IMR-90 (cell line): ENCODE data around the gene RAB3C. TPM values are rescaled to one million over a fixed set of nuclear protein-coding genes. Genes with fewer than 3 reads are reported as not detected.

Experiments
- ATAC-seq: fragments of 200-7000 bp; cut with Tn5 transposase; 2 replicates; pipeline ENCODE4 v1.9.1; 2020; ENCODE audit warnings: low read depth, mild to moderate bottlenecking, moderate library complexity
- BruUV-seq: library from RNA; stranded (reverse); fragments of 400-500 nt; replicated peaks from 2 replicates; lab custom pipeline; 2021; lab: Mats Ljungman, UMichigan
- CTCF ChIA-PET: fragments of 300-600 bp; formaldehyde crosslinking; extraction: SDS; loops from one replicate; lab custom pipeline; 2021; ENCODE audit warnings: antibody characterized with exemption; lab: Yijun Ruan, JAX
- POLR2A ChIA-PET: fragments of 300-600 bp; sonication (Branson Sonifier 250); formaldehyde crosslinking; loops from one replicate; lab custom pipeline; 2022; ENCODE audit warnings: antibody characterized with exemption; ENCODE audit not compliant: unreplicated experiment; lab: Charles Lee
- DNase-seq: peaks from one replicate; pipeline ENCODE4 v3.0.0; 2013
- H2AFZ ChIP-seq: replicated peaks from 2 replicates; pipeline ENCODE3; 2013; ENCODE audit warnings: low read length, mild to moderate bottlenecking; ENCODE audit not compliant: poor library complexity
- H2AK5ac ChIP-seq: 2 replicates; pipeline ENCODE4 v1.6.1; 2013; ENCODE audit warnings: low read depth, low read length, inconsistent platforms
- H2AK9ac ChIP-seq: replicated peaks from 2 replicates; pipeline ENCODE3; 2013; ENCODE audit warnings: mild to moderate bottlenecking, low read depth, low read length, moderate library complexity; ENCODE audit not compliant: poor library complexity
- H2BK120ac ChIP-seq: 2 replicates; pipeline ENCODE4 v1.6.1; 2013; ENCODE audit warnings: low read depth, low read length, inconsistent platforms
- H2BK15ac ChIP-seq: 3 replicates; pipeline ENCODE4 v1.6.1; 2013; ENCODE audit warnings: low read depth, low read length, inconsistent platforms
- H2BK20ac ChIP-seq: 2 replicates; pipeline ENCODE4 v1.6.1; 2013; ENCODE audit warnings: low read depth, mild to moderate bottlenecking, inconsistent platforms, low read length, moderate library complexity
- H2BK5ac ChIP-seq: 2 replicates; pipeline ENCODE4 v1.6.1; 2013; ENCODE audit warnings: mild to moderate bottlenecking, low read depth, low read length, inconsistent platforms; ENCODE audit not compliant: poor library complexity, severe bottlenecking
- H3K14ac ChIP-seq: replicated peaks from 2 replicates; pipeline ENCODE4 v1.6.1; 2013; ENCODE audit warnings: low read depth, low read length, inconsistent platforms
- H3K18ac ChIP-seq: 2 replicates; pipeline ENCODE4 v1.6.1; 2013; ENCODE audit warnings: low read depth, low read length, control low read depth
- H3K23ac ChIP-seq: 2 replicates; pipeline ENCODE4 v1.6.1; 2013; ENCODE audit warnings: low read depth, low read length, inconsistent platforms
- H3K27ac ChIP-seq: 2 replicates; pipeline ENCODE4 v1.5.1; 2013; ENCODE audit warnings: mild to moderate bottlenecking, control low read depth, low read length; ENCODE audit not compliant: insufficient read depth
- H3K27me3 ChIP-seq: 2 replicates; pipeline ENCODE4 v1.6.1; 2013; ENCODE audit warnings: low read length; ENCODE audit not compliant: control insufficient read depth, insufficient read depth
- H3K36me3 ChIP-seq: 2 replicates; pipeline ENCODE4 v1.6.1; 2013; ENCODE audit warnings: low read length, mixed read lengths; ENCODE audit not compliant: control insufficient read depth, insufficient read depth
- H3K4ac ChIP-seq: 2 replicates; pipeline ENCODE4 v1.6.1; 2013; ENCODE audit warnings: low read depth, low read length, inconsistent platforms
- H3K4me1 ChIP-seq: 2 replicates; pipeline ENCODE4 v1.6.1; 2013; ENCODE audit warnings: low read length, mixed read lengths; ENCODE audit not compliant: control insufficient read depth, insufficient read depth
- H3K4me2 ChIP-seq: 2 replicates; pipeline ENCODE4 v1.6.1; 2013; ENCODE audit warnings: low read depth, mild to moderate bottlenecking, control low read depth, low read length, moderate library complexity
- H3K4me3 ChIP-seq: 2 replicates; pipeline ENCODE4 v1.5.1; 2013; ENCODE audit warnings: low read depth, mild to moderate bottlenecking, control low read depth, low read length, moderate library complexity; ENCODE audit not compliant: insufficient read depth
- H3K56ac ChIP-seq: 2 replicates; pipeline ENCODE4 v1.6.1; 2013; ENCODE audit warnings: low read length, inconsistent platforms; ENCODE audit not compliant: insufficient read depth; ENCODE audit errors: extremely low read depth
- H3K79me1 ChIP-seq, 2 experiments: 2 replicates each; pipeline ENCODE4 v1.6.1; 2013; ENCODE audit warnings: low read length in 2 of 2, inconsistent platforms in 1 of 2, low read depth in 1 of 2
- H3K9ac ChIP-seq: 2 replicates; pipeline ENCODE4 v1.6.1; 2013; ENCODE audit warnings: low read depth, low read length, control low read depth
- H3K9me1 ChIP-seq: 2 replicates; pipeline ENCODE4 v1.6.1; 2013; ENCODE audit warnings: low read length, inconsistent platforms; ENCODE audit not compliant: insufficient read depth
- H3K9me3 ChIP-seq: 2 replicates; pipeline ENCODE4 v1.6.1; 2013; ENCODE audit warnings: low read length; ENCODE audit not compliant: control insufficient read depth, insufficient read depth
- H4K20me1 ChIP-seq: 2 replicates; pipeline ENCODE4 v1.6.1; 2013; ENCODE audit warnings: low read length, inconsistent platforms; ENCODE audit not compliant: insufficient read depth
- H4K5ac ChIP-seq: 2 replicates; pipeline ENCODE4 v1.6.1; 2013; ENCODE audit warnings: mild to moderate bottlenecking, low read depth, low read length, control low read depth
- H4K8ac ChIP-seq, 2 experiments: 2 replicates each; pipeline ENCODE4 v1.6.1; 2013; ENCODE audit warnings: low read depth in 2 of 2, low read length in 2 of 2, control low read depth in 1 of 2, inconsistent platforms in 1 of 2
- H4K91ac ChIP-seq: 2 replicates; pipeline ENCODE4 v1.6.1; 2013; ENCODE audit warnings: low read depth, low read length, inconsistent platforms; ENCODE audit not compliant: insufficient read depth
- CHD1 ChIP-seq: IDR thresholded peaks from 2 replicates; pipeline ENCODE4 v1.6.1; 2012; ENCODE audit warnings: low read depth, low read length, improper control_type of control experiment
- MAFK ChIP-seq: IDR thresholded peaks from 2 replicates; pipeline ENCODE4 v1.6.1; 2012; ENCODE audit warnings: low read depth, low read length, improper control_type of control experiment
- MXI1 ChIP-seq: IDR thresholded peaks from 2 replicates; pipeline ENCODE4 v1.6.1; 2012; ENCODE audit warnings: low read depth, mild to moderate bottlenecking, low read length, moderate library complexity, borderline replicate concordance
- NFE2L2 ChIP-seq: fragments of 150-350 bp; IDR thresholded peaks from 2 replicates; pipeline ENCODE4 v1.6.1; 2016; ENCODE audit warnings: low read depth, mild to moderate bottlenecking, low read length
- POLR2A ChIP-seq: IDR thresholded peaks from 2 replicates; pipeline ENCODE4 v1.6.1; 2012; ENCODE audit warnings: mild to moderate bottlenecking, low read depth, low read length
- RAD21 ChIP-seq: IDR thresholded peaks from 2 replicates; pipeline ENCODE4 v1.6.1; 2012; ENCODE audit warnings: low read length, improper control_type of control experiment
- RCOR1 ChIP-seq: IDR thresholded peaks from 2 replicates; pipeline ENCODE4 v1.6.1; 2012; ENCODE audit warnings: mild to moderate bottlenecking, low read length, improper control_type of control experiment; ENCODE audit not compliant: insufficient replicate concordance
- RFX5 ChIP-seq: IDR thresholded peaks from 2 replicates; pipeline ENCODE4 v1.8.0; 2012; ENCODE audit warnings: low read depth, mild to moderate bottlenecking, low read length, moderate library complexity
- SMC3 ChIP-seq: fragments of 150-350 bp; IDR thresholded peaks from 2 replicates; pipeline ENCODE4 v1.6.1; 2016; ENCODE audit warnings: low read depth, mild to moderate bottlenecking, antibody characterized with exemption, low read length, moderate library complexity
- WGBS, 2 experiments: methylation state at CpG; one replicate each; pipeline versions ENCODE4 v1.1.5 to v1.1.7; 2013; ENCODE audit warnings: missing lambda C conversion rate in 2 of 2; ENCODE audit not compliant: insufficient read length in 1 of 2; ENCODE audit errors: extremely low coverage in 2 of 2; 5-methylcytosine and 5-hydroxymethylcytosine counted together
- dilution Hi-C: fragments of 300-500 bp; cut with HindIII; formaldehyde crosslinking; loops from one replicate; pipeline ENCODE4 v1.14.3; 2018; ENCODE audit warnings: low sequenced_read_pairs; ENCODE audit not compliant: unreplicated experiment
- in situ Hi-C: fragments of 300-500 bp; cut with MboI; formaldehyde crosslinking; loops from 3 replicates; pipeline ENCODE4 v1.14.3; 2019; ENCODE audit warnings: low sequenced_read_pairs, inconsistent platforms, mixed read lengths
- intact Hi-C: fragments of 100-400 bp; cut with micrococcal nuclease; formaldehyde crosslinking; loops from 2 replicates; pipeline ENCODE4 v1.10.0; 2022
- polyA plus RNA-seq, 3 experiments: library from polyadenylated mRNA; depleted of rRNA; stranded (reverse); fragments of >200 nt; gene quantifications; 2 replicates each; pipeline ENCODE4 v1.2.3, GENCODE V29; 2012; ENCODE audit warnings: low replicate concordance in 1 of 3
- total RNA-seq: library from RNA; depleted of rRNA; stranded (reverse); fragments of >200 nt; gene quantifications from 2 replicates; pipeline ENCODE4 v1.2.3, GENCODE V29; 2012
- TF ChIP-seq, protein P1 (sequence below): conservative IDR thresholded peaks from 2 replicates; pipeline ENCODE4 v1.5.1; 2012; ENCODE audit warnings: mild to moderate bottlenecking, low read depth, low read length, improper control_type of control experiment
- TF ChIP-seq, protein P2 (sequence below): fragments of 150-350 bp; IDR thresholded peaks from 2 replicates; pipeline ENCODE4 v1.6.1; 2017; ENCODE audit warnings: mild to moderate bottlenecking, antibody characterized with exemption, low read length, low read depth
- TF ChIP-seq, protein P3 (sequence below): fragments of 150-350 bp; IDR thresholded peaks from 2 replicates; pipeline ENCODE4 v1.6.1; 2016; ENCODE audit warnings: low read depth, mild to moderate bottlenecking, low read length, moderate library complexity, borderline replicate concordance

The RAB3C gene
- total and polyA plus RNA-seq, 2 of the 4 experiments (the other 2 are of a cell fraction): not detected

DNA sequence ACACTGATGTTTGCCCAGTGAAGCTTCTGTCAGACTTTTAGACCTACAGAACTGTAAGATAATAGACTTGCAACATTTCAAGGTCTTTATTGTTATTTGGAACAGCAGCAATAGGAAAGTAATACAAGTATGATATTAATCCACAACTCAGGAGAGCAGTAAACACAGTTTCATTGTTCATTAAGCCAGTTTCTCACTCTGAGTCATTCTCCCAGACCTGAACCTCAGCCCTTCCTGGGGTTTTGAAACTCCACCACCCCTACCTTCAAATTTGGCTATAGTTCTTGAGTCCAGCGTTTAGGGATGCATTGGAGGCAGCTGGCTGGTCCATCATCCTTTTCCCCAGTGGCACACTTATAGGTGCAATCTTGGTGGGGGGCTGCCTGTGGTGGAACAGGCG is 203.2 kb downstream of the RAB3C start:
- no TSS peak for BruUV-seq

More for the DNA sequence above, 203.2 kb downstream of the RAB3C start:
- Histone ChIP-seq H4K20me1 (no peaks in the 10 kb centered on the region), H3K79me1 (no peaks in the 10 kb centered on the region), H2BK20ac (no peak overlapping the region), H3K23ac (no peak overlapping the region), H4K91ac (no peak overlapping the region), H3K4me3 (no peak overlapping the region), H2BK15ac (no peak overlapping the region), H3K4me1 (no peaks in the 10 kb centered on the region), H2AK9ac (no peak overlapping the region), H3K4me2 (no peak overlapping the region), H2BK120ac (no peak overlapping the region), H3K9me1 (no peaks in the 10 kb centered on the region), H3K36me3 (no peaks in the 10 kb centered on the region), H3K56ac (no peak overlapping the region), H2AK5ac (no peak overlapping the region), H2BK5ac (no peak overlapping the region), H3K18ac (no peak overlapping the region), H3K4ac (no peak overlapping the region), H3K14ac (no peak overlapping the region), H3K9me3 (no peaks in the 10 kb centered on the region), H4K8ac (no peak overlapping the region), H3K27me3 (no peaks in the 10 kb centered on the region; the same call in 1 of the 2 replicates), H3K9ac (no peak overlapping the region), H3K27ac (no peak overlapping the region), H2AFZ (no peak overlapping the region), H4K5ac (no peak overlapping the region)
- dilution Hi-C loops (no loop called here), in situ Hi-C loops (no loop called here), intact Hi-C loops (no loop called here)
- TF ChIP-seq SMC3 (no peak), RCOR1 (no peak), RFX5 (no peak), CHD1 (no peak), MXI1 (no peak), MAFK (no peak), NFE2L2 (no peak), RAD21 (no peak), POLR2A (no peak)
- TF ChIP-seq, protein P1, sequence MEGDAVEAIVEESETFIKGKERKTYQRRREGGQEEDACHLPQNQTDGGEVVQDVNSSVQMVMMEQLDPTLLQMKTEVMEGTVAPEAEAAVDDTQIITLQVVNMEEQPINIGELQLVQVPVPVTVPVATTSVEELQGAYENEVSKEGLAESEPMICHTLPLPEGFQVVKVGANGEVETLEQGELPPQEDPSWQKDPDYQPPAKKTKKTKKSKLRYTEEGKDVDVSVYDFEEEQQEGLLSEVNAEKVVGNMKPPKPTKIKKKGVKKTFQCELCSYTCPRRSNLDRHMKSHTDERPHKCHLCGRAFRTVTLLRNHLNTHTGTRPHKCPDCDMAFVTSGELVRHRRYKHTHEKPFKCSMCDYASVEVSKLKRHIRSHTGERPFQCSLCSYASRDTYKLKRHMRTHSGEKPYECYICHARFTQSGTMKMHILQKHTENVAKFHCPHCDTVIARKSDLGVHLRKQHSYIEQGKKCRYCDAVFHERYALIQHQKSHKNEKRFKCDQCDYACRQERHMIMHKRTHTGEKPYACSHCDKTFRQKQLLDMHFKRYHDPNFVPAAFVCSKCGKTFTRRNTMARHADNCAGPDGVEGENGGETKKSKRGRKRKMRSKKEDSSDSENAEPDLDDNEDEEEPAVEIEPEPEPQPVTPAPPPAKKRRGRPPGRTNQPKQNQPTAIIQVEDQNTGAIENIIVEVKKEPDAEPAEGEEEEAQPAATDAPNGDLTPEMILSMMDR: no peak
- TF ChIP-seq, protein P2, sequence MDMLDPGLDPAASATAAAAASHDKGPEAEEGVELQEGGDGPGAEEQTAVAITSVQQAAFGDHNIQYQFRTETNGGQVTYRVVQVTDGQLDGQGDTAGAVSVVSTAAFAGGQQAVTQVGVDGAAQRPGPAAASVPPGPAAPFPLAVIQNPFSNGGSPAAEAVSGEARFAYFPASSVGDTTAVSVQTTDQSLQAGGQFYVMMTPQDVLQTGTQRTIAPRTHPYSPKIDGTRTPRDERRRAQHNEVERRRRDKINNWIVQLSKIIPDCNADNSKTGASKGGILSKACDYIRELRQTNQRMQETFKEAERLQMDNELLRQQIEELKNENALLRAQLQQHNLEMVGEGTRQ: no peak
- TF ChIP-seq, protein P3, sequence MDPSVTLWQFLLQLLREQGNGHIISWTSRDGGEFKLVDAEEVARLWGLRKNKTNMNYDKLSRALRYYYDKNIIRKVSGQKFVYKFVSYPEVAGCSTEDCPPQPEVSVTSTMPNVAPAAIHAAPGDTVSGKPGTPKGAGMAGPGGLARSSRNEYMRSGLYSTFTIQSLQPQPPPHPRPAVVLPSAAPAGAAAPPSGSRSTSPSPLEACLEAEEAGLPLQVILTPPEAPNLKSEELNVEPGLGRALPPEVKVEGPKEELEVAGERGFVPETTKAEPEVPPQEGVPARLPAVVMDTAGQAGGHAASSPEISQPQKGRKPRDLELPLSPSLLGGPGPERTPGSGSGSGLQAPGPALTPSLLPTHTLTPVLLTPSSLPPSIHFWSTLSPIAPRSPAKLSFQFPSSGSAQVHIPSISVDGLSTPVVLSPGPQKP: no peak
- ATAC-seq (no peak), DNase-seq (no peak)
- no CpG with 5 or more reads among the region's 2 CpGs for WGBS, 2 experiments
- CTCF ChIA-PET: no interaction called here
- POLR2A ChIA-PET: no interaction called here
